Effector memory CD8-positive, alpha-beta T cell (primary cell): ENCODE results near the gene LPA.
"Not testable (repeated sequence)": the region's sequence is repeated elsewhere in the genome, so short reads cannot be mapped to it uniquely, and the experiment has no call there.

Experiments
- ATAC-seq: fragments of 150-1000 bp; cut with Tn5 transposase; replicated peaks from 2 replicates; pipeline ENCODE4 v1.10.0; 2021; ENCODE audit warnings: mild to moderate bottlenecking, moderate library complexity
- DNase-seq, 3 experiments: peaks; one replicate each; pipeline ENCODE4 v3.0.0; 2021
- H3K27ac Mint-ChIP-seq, 2 donors: one replicate each; pipeline ENCODE4 v1.8.0; 2022; ENCODE audit warnings: mild to moderate bottlenecking in 2 of 2, mixed read lengths in 2 of 2, moderate library complexity in 2 of 2
- H3K27me3 Mint-ChIP-seq, 2 donors: one replicate each; pipeline ENCODE4 v1.8.0; 2022; ENCODE audit warnings: mixed read lengths in 2 of 2
- H3K36me3 Mint-ChIP-seq: one replicate; pipeline ENCODE4 v1.8.0; 2022; ENCODE audit warnings: mild to moderate bottlenecking, moderate library complexity, mixed read lengths; ENCODE audit not compliant: insufficient read depth
- H3K4me1 Mint-ChIP-seq, 2 donors: one replicate each; pipeline ENCODE4 v1.8.0; 2022; ENCODE audit warnings: low read depth in 2 of 2, mixed read lengths in 2 of 2
- H3K4me3 Mint-ChIP-seq, 2 donors: one replicate each; pipeline ENCODE4 v1.8.0; 2022; ENCODE audit warnings: mild to moderate bottlenecking in 2 of 2, mixed read lengths in 2 of 2, moderate library complexity in 2 of 2
- H3K9me3 Mint-ChIP-seq, 2 donors: one replicate each; pipeline ENCODE4 v1.8.0; 2022; ENCODE audit warnings: mixed read lengths in 2 of 2

The LPA gene

DNA sequence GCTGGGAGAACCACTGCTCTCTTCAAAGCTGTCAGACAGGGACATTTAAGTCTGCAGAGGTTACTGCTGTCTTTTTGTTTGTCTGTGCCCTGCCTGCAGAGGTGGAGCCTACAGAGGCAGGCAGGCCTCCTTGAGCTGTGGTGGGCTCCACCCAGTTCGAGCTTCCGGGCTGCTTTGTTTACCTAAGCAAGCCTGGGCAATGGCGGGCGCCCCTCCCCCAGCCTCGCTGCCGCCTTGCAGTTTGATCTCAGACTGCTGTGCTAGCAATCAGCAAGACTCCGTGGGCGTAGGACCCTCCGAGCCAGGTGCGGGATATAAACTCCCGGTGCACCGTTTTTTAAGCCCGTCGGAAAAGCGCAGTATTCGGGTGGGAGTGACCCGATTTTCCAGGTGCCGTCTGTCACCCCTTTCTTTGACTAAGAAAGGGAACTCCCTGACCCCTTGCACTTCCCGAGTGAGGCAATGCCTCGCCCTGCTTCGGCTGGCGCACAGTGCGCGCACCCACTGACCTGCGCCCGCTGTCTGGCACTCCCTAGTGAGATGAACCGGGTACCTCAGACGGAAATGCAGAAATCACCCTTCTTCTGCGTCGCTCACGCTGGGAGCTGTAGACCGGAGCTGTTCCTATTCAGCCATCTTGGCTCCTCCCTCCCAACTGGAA lies 21.2 kb upstream of the LPA start:
- not testable (repeated sequence) for H3K36me3 Mint-ChIP-seq, H3K4me1 Mint-ChIP-seq, ATAC-seq, H3K27ac Mint-ChIP-seq, DNase-seq, H3K9me3 Mint-ChIP-seq, H3K27me3 Mint-ChIP-seq, H3K4me3 Mint-ChIP-seq

DNA sequence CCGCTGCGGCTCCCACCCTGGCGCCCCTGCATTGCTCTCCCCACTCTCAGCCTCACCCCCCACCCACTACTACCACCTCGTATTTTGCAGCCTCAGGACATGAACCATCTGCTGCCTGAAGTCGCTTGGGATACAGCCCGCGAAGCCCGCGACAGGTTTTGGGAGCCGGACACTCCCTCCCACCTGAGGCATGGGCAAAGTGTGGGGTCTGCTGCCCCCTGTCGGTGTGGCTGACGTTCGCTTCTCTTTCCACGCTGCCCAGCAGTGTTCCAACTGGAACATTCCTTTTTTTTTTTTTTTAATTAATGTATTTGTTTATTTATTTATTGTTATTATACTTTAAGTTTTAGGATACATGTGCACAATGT lies 15.3 kb upstream of the LPA start:
- H3K27me3 Mint-ChIP-seq = peaks cover 0 to 9% of the 10 kb centered on the region in 2 donors
- ATAC-seq (no peak), DNase-seq (no peak)
- no peaks in the 10 kb centered on the region for H3K36me3 Mint-ChIP-seq
- H3K4me3 Mint-ChIP-seq = no peak overlapping the region
- H3K27ac Mint-ChIP-seq = no peak overlapping the region
- H3K4me1 Mint-ChIP-seq = no peaks in the 10 kb centered on the region
- H3K9me3 Mint-ChIP-seq = no peaks in the 10 kb centered on the region

DNA sequence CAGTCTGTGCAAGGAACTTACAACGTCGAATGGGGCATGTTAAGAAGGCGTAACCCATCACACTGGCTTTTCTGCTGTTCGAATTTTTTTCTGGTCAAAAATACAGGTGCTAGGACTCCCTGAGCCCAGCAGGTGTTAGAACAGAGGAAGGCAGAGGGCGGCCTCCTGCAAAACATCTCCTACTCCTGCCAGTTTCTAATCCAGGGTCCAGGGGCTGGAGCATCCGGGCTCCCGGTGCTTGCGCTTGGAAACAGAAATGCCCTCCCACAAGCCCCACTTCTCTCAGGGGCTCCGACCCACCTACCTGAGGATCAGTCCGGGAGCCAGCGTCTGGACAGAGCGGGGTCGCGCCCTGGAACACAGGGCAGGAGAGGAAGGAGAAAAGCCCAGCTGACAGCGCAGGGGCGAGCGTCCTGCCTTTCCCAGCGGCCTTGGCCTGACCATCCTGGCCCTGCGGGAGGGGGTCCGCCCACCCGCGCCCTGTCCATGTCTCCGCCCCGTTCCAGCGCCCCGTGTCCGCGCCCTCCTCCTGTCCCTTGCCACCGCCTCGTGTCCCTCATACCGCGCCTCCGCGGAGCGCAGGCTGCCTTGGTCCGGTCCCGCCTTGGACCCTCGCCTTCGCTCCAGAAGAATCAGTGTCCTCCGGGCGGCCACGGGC lies 14.8 kb upstream of the LPA start:
- H3K4me3 Mint-ChIP-seq = no peak overlapping the region
- H3K36me3 Mint-ChIP-seq = no peaks in the 10 kb centered on the region
- H3K4me1 Mint-ChIP-seq = no peaks in the 10 kb centered on the region
- peaks cover 0 to 7% of the 10 kb centered on the region in 2 donors for H3K27me3 Mint-ChIP-seq
- ATAC-seq = no peak
- no peak for DNase-seq
- no peaks in the 10 kb centered on the region for H3K9me3 Mint-ChIP-seq
- H3K27ac Mint-ChIP-seq = no peak overlapping the region

DNA sequence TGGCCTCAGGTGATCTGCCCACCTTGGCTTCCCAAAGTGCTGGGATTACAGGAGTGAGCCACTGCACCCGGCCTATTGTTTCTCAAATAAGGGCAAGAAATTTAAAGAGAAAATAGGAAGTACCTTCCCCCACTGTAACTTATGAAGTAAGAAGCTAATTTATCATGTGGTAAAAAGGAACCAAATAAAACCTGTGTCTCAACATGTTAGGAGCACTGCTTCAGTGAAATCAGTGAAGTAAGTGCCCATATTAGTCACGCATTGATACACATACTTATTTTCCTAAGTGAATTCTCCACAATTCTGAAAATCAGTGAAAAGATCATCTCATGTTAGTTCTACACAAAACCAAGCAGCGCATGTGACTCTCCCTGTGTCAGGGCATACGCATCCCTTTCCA lies 14.2 kb upstream of the LPA start:
- no peak overlapping the region for H3K27ac Mint-ChIP-seq
- DNase-seq (no peak), ATAC-seq (no peak)
- no peak overlapping the region for H3K4me3 Mint-ChIP-seq
- no peaks in the 10 kb centered on the region for H3K36me3 Mint-ChIP-seq
- no peaks in the 10 kb centered on the region for H3K4me1 Mint-ChIP-seq
- H3K9me3 Mint-ChIP-seq = peaks cover 3% of the 10 kb centered on the region in 2 donors
- H3K27me3 Mint-ChIP-seq = peaks cover under 1 to 6% of the 10 kb centered on the region in 2 donors

DNA sequence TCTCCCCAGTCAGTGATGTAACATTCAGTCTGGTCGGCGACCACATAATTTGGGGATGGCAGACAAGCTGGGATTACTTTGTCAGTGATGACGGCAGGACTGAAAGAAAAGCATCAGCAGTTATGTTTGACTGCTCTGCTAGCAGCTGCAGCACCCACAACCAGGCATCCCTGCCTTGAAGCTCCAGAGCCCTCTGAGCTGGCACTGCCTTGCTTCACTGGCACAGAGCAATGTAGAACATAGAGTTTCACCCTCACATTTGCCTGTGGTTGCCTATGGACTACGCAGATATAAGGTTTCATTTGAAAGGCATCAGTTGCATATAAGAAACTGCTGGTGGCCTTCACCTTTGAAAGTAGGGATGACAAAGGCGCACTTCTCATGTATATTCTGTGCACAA lies 12.3 kb upstream of the LPA start:
- H3K4me1 Mint-ChIP-seq, H3K36me3 Mint-ChIP-seq, H3K4me3 Mint-ChIP-seq, H3K27ac Mint-ChIP-seq, H3K9me3 Mint-ChIP-seq, DNase-seq, ATAC-seq: not testable (repeated sequence)
- H3K27me3 Mint-ChIP-seq = peaks cover 0 to 15% of the 10 kb centered on the region in 2 donors

DNA sequence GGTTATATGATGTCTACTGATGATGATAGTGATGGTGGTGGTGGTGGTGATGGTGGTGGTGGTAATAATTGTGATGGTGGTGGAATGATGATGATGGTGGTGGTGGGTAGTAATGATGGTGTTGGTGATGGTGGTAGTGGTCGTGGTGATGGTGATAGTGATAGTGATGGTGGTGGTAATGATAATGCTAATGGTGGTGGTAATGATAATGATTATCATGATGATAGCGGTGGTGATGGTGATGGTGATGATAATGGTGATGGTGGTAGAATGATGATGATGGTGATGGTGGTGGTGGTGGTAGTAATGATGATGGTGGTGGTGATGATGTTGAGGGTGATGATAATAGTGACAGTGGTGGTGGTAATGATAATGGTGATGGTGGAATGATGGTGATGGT lies 4.5 kb upstream of the LPA start:
- ATAC-seq (no peak), DNase-seq (no peak)
- no peak overlapping the region for H3K4me3 Mint-ChIP-seq
- no peaks in the 10 kb centered on the region for H3K36me3 Mint-ChIP-seq
- no peaks in the 10 kb centered on the region for H3K4me1 Mint-ChIP-seq
- H3K27me3 Mint-ChIP-seq = peaks cover 10 to 23% of the 10 kb centered on the region in 2 donors
- peaks cover 4 to 7% of the 10 kb centered on the region in 2 donors for H3K9me3 Mint-ChIP-seq
- no peak overlapping the region for H3K27ac Mint-ChIP-seq

DNA sequence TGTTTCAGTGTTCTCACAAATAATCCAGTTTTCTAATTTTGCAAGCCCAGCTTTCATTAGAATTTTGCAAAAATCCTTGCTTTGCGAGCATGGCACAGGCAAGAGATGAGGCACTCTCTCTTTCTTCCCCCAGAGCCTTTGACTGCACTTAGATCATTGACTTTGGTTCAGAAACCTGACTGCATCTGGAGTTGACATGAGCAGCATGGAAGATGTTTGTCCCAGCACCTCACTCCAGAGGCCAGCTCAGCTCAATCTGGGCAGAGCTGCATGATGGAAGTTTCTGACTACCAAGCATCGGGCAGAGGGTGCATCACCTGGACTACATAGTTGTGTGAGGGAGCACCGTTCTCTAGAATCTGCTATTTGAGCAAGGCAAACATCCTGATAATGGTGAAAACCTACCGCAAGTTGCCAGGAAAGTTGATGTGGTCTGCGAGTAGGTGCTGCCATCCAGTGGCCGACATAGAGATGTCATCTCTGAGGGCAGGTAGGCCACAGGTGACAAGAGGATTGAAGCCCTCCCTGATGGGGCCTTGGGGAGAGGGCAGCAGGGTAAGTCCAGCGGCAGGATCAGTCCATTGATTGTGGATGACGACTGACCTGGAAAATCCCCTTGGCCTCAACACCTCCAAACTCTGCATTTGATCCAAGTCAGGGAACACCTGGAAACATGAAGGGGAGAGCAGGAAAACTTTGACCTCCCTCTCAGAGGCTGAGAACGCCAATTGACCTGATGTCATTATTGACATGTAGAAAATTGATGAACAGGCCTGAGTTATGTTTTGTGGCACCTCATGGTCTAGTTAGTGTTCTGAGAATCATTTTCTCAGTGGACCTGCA lies 3.8 kb upstream of the LPA start:
- no peaks in the 10 kb centered on the region for H3K36me3 Mint-ChIP-seq
- no peak overlapping the region for H3K4me3 Mint-ChIP-seq
- peak in 1 of 3 experiments; percentile 7 for DNase-seq
- no peak for ATAC-seq
- H3K27me3 Mint-ChIP-seq = peaks cover 17 to 23% of the 10 kb centered on the region in 2 donors
- H3K4me1 Mint-ChIP-seq = no peaks in the 10 kb centered on the region
- peaks cover 0 to under 1% of the 10 kb centered on the region in 2 donors for H3K9me3 Mint-ChIP-seq
- H3K27ac Mint-ChIP-seq = no peak overlapping the region

DNA sequence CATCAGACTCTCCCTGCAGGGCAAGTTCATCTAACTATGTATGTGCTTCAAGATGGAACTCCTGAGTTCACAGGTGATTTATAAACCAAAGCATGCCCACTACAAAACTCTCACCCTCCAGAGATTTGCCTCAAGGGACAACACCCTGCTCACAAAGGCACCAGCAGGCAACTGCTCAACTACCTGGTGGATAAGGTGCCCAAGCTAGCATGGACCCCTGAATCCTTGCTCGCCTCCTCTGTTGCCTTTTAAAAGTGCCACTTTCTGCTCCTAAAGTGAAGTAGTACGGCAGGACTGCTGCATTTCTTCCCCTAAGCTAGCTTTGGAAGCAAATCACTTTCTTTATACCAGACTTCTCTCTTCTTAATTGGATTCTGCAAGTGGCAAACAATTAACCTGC lies 1.2 kb downstream of the LPA start:
- ATAC-seq = no peak
- Mint-ChIP-seq H3K27ac (no peak overlapping the region), H3K27me3 (peaks cover 33 to 56% of the 10 kb centered on the region in 2 donors), H3K36me3 (no peaks in the 10 kb centered on the region), H3K4me3 (no peak overlapping the region), H3K9me3 (no peaks in the 10 kb centered on the region), H3K4me1 (no peaks in the 10 kb centered on the region)
- no peak for DNase-seq

DNA sequence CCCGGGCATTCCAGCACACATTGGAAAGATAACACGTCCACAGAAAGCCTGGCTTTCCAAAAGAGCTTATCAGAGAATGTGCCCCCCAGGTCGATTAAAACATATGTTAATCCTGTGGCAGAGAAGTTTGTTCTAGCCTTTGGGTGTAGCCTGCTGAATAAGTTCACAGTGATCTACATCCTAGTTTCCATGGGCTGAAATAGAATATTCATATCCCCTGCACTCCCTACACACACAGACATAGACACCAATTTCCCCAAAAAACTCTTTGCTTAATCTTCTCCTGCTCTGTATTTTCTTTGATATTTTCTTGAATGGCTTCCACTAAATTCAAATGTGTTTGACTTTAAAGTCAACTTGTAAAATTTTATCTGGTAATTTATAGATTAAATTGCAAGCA lies 1.6 kb downstream of the LPA start:
- Mint-ChIP-seq H3K27ac (no peak overlapping the region), H3K27me3 (peaks cover 33 to 60% of the 10 kb centered on the region in 2 donors), H3K36me3 (no peaks in the 10 kb centered on the region), H3K4me1 (no peaks in the 10 kb centered on the region), H3K4me3 (no peak overlapping the region), H3K9me3 (no peaks in the 10 kb centered on the region)
- DNase-seq (no peak), ATAC-seq (no peak)

DNA sequence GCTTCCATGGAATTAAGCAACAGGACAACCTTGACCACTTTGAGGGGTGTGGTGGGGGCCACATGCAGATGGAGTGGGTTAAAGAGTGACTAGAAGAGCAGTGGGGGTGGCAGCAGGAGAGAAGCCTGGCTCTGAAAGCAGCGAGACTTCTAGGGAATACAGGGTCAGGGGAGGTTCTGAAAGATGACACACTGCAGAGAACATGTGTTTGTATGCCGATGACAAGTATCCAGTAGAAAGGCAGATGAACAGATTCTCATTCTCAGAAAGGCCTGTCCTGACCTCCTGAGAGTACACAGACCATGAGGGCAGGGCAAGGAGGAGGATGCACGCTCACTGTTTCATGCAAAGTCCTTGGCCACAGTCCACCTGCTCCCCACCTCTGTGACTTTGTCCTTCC lies 2.9 kb downstream of the LPA start:
- H3K27me3 Mint-ChIP-seq = peaks cover 31 to 57% of the 10 kb centered on the region in 2 donors
- H3K36me3 Mint-ChIP-seq = no peaks in the 10 kb centered on the region
- no peak overlapping the region for H3K4me3 Mint-ChIP-seq
- ATAC-seq = no peak
- peaks cover 0 to 5% of the 10 kb centered on the region in 2 donors for H3K9me3 Mint-ChIP-seq
- H3K27ac Mint-ChIP-seq = no peak overlapping the region
- no peak for DNase-seq
- H3K4me1 Mint-ChIP-seq = no peaks in the 10 kb centered on the region

DNA sequence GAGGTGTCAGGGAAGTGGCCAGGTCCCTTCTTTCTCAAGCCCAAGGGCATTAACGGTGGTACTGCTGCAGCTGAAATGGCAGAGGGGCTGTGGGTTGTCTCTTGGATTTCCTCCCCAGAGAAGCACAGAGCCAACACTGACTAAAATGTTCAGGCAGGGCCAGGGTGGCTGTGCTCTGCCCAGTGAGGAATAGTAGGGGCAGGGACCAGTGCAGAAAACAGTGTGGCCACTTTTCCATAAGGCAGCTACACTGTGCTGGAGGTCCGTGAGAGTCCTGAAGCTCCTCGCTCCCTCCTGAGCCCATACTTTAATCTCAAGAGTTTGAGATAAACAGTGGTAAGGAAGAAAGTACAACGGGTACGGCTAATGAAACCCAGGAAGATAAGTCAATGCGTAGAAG lies 4.5 kb downstream of the LPA start:
- no peak overlapping the region for H3K4me3 Mint-ChIP-seq
- DNase-seq (no peak), ATAC-seq (no peak)
- H3K36me3 Mint-ChIP-seq = no peaks in the 10 kb centered on the region
- H3K27me3 Mint-ChIP-seq = peaks cover 24 to 51% of the 10 kb centered on the region in 2 donors
- no peak overlapping the region for H3K27ac Mint-ChIP-seq
- peaks cover 0 to 5% of the 10 kb centered on the region in 2 donors for H3K9me3 Mint-ChIP-seq
- H3K4me1 Mint-ChIP-seq = no peaks in the 10 kb centered on the region

DNA sequence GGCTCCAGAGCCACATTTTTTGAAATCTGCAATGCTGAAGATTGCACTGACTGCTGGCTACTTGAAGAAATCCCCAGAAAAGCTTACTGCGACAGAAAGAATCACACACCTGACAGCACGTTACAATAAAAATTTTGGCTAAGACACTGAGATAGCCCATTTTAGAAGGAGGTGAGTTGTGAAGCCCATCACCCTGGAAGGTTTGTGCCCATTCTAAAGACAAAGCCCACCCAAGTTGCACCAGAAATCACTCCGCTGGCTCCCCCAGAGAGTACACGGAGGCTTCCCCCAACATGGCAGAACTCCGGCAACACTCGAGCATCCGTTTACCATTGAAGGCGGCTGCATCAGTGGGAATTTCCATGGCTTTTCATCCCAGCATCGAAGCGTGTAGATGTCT lies 29.4 kb downstream of the LPA start:
- ATAC-seq (no peak), DNase-seq (no peak)
- H3K4me1 Mint-ChIP-seq = no peaks in the 10 kb centered on the region
- no peak overlapping the region for H3K27ac Mint-ChIP-seq
- no peaks in the 10 kb centered on the region for H3K9me3 Mint-ChIP-seq
- no peaks in the 10 kb centered on the region for H3K27me3 Mint-ChIP-seq
- no peak overlapping the region for H3K4me3 Mint-ChIP-seq
- no peaks in the 10 kb centered on the region for H3K36me3 Mint-ChIP-seq

DNA sequence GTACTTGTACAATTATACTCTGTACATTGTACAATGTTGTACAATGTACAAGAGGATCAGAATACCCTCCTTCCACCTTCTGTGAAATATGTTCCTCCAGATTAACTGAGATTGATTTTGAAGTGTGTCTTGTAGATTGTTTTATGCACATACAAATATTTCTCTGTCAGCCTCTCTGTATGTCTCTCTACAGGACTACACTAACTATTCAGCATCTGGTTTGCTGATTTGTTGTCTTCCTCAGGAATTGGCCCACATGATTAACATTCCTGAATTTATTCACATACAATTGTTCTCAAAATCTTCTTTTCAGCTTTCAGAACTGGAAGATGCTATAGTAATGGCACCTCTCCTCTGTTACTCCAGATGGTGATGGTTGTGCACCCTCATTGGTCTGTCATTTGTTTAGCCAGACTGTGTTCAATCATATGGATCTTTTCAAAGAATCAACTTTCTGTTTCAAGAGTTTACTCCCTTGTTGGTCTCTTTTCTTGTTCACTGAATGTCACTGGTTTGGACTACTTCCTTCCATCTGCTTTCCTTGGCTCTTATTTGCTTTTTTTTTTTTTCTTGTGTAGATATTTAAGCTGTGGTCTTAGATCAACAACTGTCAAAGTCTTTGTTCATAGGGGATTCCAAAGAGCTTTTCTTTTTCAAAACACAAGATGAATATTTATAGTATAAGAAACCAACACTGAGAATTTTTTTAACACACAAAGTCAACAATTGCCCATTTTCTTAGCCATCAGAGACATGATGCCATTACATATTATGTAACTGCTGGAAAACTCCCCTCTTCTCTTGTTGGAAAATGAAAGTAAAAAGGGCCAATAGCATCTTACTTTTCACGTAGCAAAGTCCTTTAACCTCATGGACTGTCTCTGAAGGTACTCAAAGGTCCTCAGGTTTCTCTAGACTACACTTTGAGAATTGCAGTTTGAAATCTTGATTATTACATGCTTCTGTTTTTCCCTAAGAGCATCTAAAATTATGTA lies 67.9 kb downstream of the LPA start:
- no peak for ATAC-seq
- DNase-seq = no peak
- Mint-ChIP-seq H3K4me1 (peaks cover 0 to 4% of the 10 kb centered on the region in 2 donors), H3K4me3 (no peak overlapping the region), H3K27ac (no peak overlapping the region), H3K27me3 (peaks cover 40 to 52% of the 10 kb centered on the region in 2 donors), H3K36me3 (no peaks in the 10 kb centered on the region), H3K9me3 (no peaks in the 10 kb centered on the region)
